Naive thymus-derived CD8-positive, alpha-beta T cell (primary cell): ENCODE results near the gene IRF7. TPM values are rescaled to one million over a fixed set of nuclear protein-coding genes. Genes with fewer than 3 reads are reported as not detected.

ENCODE experiments used
- ATAC-seq, 2 donors: fragments of 150-1000 bp; cut with Tn5 transposase in 1 of 2; sonication (Bioruptor Pico), chemical (Tn5 transposase) in 1 of 2; 1 replicate in 1 of 2; 2 replicates in 1 of 2; pipeline ENCODE4 v1.10.0; 2021; ENCODE audit warnings: mild to moderate bottlenecking in 2 of 2, moderate library complexity in 2 of 2
- POLR2A ChIA-PET: fragments of 350-600 bp; sonication (Branson Sonifier 250); formaldehyde crosslinking; loops from one replicate; lab custom pipeline; 2021; ENCODE audit warnings: antibody characterized with exemption; lab: Charles Lee
- DNase-seq, 10 donors: peaks; one replicate each; pipeline versions ENCODE4 v3.0.0 to v3.0.0-alpha.2; 2020 to 2022
- H3K27ac Mint-ChIP-seq, 10 donors: one replicate each; pipeline ENCODE4 v1.8.0; 2020 to 2022; ENCODE audit warnings: mild to moderate bottlenecking in 10 of 10, mixed read lengths in 10 of 10, moderate library complexity in 4 of 10, inconsistent platforms in 1 of 10
- H3K27me3 Mint-ChIP-seq, 5 donors: one replicate each; pipeline ENCODE4 v1.8.0; 2021 to 2022; ENCODE audit warnings: mixed read lengths in 5 of 5
- H3K36me3 Mint-ChIP-seq, 3 donors: one replicate each; pipeline ENCODE4 v1.8.0; 2020 to 2022; ENCODE audit warnings: mixed read lengths in 3 of 3, mild to moderate bottlenecking in 2 of 3, inconsistent platforms in 1 of 3
- H3K4me1 Mint-ChIP-seq, 4 donors: one replicate each; pipeline ENCODE4 v1.8.0; 2021 to 2022; ENCODE audit warnings: mixed read lengths in 4 of 4
- H3K4me3 Mint-ChIP-seq, 10 donors: one replicate each; pipeline ENCODE4 v1.8.0; 2020 to 2022; ENCODE audit warnings: mild to moderate bottlenecking in 10 of 10, mixed read lengths in 10 of 10, moderate library complexity in 6 of 10, inconsistent platforms in 1 of 10
- H3K9me3 Mint-ChIP-seq, 9 donors: one replicate each; pipeline ENCODE4 v1.8.0; 2020 to 2022; ENCODE audit warnings: mixed read lengths in 9 of 9, mild to moderate bottlenecking in 3 of 9, inconsistent platforms in 1 of 9, moderate library complexity in 1 of 9
- polyA plus RNA-seq, 3 donors: library from polyadenylated mRNA; unstranded; fragments of 300-500 nt; fragmentation: Illumina TruSeq; gene quantifications; one replicate each; pipeline ENCODE4 v1.2.3, GENCODE V29; 2021
- total RNA-seq, 8 experiments: library from RNA in 2 of 8; stranded (reverse) in 2 of 8; gene quantifications; one replicate each; pipeline ENCODE4 v1.2.3 and lab custom pipeline; 2021 to 2026

The IRF7 gene
- total and polyA plus RNA-seq, 5 experiments from 2014 or later, result 19.8 to 55.2 (median 38.6) TPM

DNA sequence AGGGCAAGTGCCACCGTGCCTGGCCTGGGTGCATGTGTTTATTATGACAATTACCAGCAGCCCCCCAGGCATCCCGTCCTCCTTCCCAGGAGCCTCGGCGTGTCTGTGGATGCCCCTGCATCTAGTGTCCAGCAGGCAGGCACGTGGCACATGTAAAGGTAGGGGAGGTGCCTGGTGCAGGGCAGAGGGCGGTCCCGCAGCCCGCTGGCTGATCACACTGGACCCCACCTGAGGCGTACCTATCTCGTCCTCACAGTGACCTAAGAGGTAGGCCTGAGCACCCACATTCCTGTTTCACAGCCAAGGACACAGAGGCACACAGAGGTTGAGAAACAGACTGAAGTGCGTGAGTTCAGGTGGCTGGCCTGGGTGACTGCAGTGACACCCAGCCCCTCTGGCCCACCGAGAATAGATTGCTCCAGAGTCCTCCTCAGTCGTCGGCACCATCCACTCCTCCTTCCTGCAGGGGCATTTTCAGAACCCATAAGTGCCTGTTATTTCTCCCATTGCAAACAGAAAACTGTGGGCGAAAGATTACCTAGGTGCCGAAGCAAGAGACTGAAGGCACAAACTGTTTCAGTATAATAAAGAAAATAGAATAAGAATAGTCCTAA lies 42.5 kb downstream of the IRF7 start:
- no peaks in the 10 kb centered on the region for H3K9me3 Mint-ChIP-seq
- peaks cover 0 to 2% (median 0%) of the 10 kb centered on the region in 5 donors for H3K27me3 Mint-ChIP-seq
- POLR2A ChIA-PET, result interaction anchor here (1.0 to 1.2 kb wide), 2 partner anchors 8 to 13 kb away, joined by 3 read pairs; partner anchors contain the start of gene LMNTD2
- H3K4me3 Mint-ChIP-seq, result no peak overlapping the region
- H3K4me1 Mint-ChIP-seq, result peaks cover 13 to 33% (median 29%) of the 10 kb centered on the region in 4 donors
- H3K27ac Mint-ChIP-seq, result no peak overlapping the region
- ATAC-seq (no peak), DNase-seq (no peak)
- no peaks in the 10 kb centered on the region for H3K36me3 Mint-ChIP-seq

DNA sequence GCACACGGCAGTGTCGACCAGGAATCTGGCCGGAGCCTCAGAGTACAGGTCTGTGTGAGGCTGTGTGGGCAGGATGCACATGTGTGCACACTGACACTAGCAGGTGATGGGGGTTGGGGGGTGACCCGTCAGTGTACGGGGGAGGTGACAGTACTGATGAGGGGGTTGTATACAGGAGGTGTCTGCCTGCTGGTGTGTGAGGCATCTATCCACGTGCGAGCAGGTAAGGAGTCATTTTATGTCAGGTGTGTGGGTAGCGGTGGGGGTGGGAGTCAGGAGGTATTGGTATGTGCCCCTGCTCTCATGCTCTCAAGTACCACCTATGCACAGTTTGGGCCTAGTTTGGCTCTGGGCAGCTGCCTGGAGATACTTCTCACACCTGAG lies 44.0 kb downstream of the IRF7 start:
- Mint-ChIP-seq H3K9me3 (no peaks in the 10 kb centered on the region), H3K4me3 (peak overlapping the region in 1 of 10 donors; percentile 26), H3K27ac (no peak overlapping the region), H3K27me3 (peaks cover 0 to 2% (median 0%) of the 10 kb centered on the region in 5 donors), H3K36me3 (no peaks in the 10 kb centered on the region), H3K4me1 (peaks cover 12 to 26% (median 19%) of the 10 kb centered on the region in 4 donors)
- DNase-seq (no peak), ATAC-seq (no peak)
- POLR2A ChIA-PET, result no interaction called here

DNA sequence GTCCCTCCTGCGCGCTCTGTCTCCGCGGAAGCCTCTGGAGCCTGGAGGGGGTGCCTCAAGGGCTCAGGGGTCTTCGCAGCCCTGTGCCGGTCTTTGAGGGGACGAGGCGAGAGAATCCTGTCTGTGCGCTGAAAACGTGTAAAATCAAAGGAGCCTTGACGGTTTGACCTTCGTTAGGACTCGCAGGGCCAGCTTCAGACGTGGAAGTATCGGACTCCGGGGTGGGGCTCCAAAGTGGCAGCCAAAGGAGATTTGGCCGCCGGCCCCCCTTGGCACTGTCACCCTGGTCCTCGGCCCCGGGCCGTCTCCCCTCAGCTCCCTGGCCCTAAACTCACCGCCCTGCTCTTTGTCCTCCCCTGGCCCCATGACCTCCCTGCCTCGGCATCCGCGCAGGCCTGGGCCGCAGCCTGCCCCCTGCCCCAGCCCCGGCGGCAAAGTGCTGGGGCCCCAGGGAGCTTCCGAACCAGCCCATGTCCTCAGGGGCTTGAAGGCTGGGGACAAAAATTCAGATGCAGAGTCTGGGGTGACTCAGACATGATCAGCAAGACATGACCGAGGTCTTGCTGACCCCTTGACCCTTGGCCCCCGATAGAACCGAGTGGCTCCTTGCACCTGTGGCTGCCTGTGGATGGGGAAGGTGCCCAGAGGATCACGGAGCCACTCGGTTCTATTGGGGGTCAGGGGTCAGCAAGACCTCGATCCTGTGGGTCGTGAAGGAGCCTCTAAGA lies 46.4 kb downstream of the IRF7 start:
- peak overlapping the region in 7 of 10 donors; percentile 15 to 83 (median 63) for H3K27ac Mint-ChIP-seq
- H3K36me3 Mint-ChIP-seq, result no peaks in the 10 kb centered on the region
- POLR2A ChIA-PET, result interaction anchor here (0.7 to 3.4 kb wide), 12 partner anchors 8 to 301 kb away, joined by 3 to 44 read pairs (median 6); partner anchors contain the start of genes DEAF1, HRAS, IRF7 and LMNTD2
- H3K4me1 Mint-ChIP-seq, result peaks cover 3 to 14% (median 7%) of the 10 kb centered on the region in 4 donors
- no peaks in the 10 kb centered on the region for H3K27me3 Mint-ChIP-seq
- no peaks in the 10 kb centered on the region for H3K9me3 Mint-ChIP-seq
- ATAC-seq, result no peak
- peak in 1 of 10 donors; percentile 35 for DNase-seq
- H3K4me3 Mint-ChIP-seq, result peak overlapping the region; percentile 61 to 88 (median 80)

DNA sequence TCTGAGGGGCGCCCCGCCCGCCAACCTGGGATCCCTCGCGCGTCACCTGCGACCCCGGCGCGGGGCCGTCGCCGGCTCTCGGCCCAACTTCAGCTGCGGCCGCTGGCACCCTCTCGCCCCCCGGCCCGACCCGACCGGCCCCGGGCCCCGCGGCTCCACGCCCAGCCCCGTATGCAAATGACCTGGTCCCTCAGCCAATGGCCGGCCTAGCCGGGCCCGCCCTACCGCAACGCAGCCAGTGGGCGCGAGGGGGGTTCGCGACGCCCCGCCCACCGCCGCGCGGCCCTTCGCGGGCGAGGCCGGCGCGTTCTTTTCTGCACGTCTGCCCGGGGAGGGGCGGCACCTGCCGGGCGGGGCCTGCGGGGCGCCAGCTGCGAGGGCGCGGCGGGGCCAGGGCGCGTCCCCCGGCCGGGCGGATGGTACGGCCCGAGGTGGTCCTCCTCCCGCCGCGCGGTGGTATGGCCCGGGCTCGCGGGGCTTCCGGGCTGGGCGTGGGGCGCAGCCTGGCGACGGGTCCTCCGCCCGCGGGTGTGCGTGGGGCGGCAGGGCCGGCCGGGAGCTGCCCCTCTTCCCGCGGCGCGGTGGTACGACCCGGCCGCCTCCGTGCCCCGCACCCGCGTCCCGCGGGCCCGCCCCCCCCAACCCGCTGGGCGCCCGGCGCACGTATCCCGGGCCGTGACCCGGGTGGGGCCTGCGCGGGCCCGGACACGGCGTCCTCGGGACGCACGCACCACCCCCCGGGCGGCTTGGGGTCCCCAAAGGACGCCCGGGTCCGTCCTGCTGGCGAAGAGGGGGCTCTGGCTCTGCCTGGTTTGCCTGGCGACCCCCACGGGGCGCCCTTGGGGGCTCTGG lies 47.2 kb downstream of the IRF7 start:
- DNase-seq, result peak; percentile 88 to 95 (median 93)
- peak overlapping the region in 6 of 10 donors; percentile 15 to 83 (median 70) for H3K27ac Mint-ChIP-seq
- H3K27me3 Mint-ChIP-seq, result no peaks in the 10 kb centered on the region
- H3K4me3 Mint-ChIP-seq, result peak overlapping the region; percentile 61 to 88 (median 80)
- ATAC-seq, result peak; percentile 92 to 93
- peaks cover 0 to 2% (median 0%) of the 10 kb centered on the region in 3 donors for H3K36me3 Mint-ChIP-seq
- no peaks in the 10 kb centered on the region for H3K9me3 Mint-ChIP-seq
- peaks cover 0 to 10% (median 3%) of the 10 kb centered on the region in 4 donors for H3K4me1 Mint-ChIP-seq
- POLR2A ChIA-PET, result interaction anchor here (0.6 to 3.4 kb wide), 14 partner anchors 8 to 351 kb away, joined by 3 to 44 read pairs (median 6); partner anchors contain the start of genes DEAF1, HRAS, IRF7 and LMNTD2

DNA sequence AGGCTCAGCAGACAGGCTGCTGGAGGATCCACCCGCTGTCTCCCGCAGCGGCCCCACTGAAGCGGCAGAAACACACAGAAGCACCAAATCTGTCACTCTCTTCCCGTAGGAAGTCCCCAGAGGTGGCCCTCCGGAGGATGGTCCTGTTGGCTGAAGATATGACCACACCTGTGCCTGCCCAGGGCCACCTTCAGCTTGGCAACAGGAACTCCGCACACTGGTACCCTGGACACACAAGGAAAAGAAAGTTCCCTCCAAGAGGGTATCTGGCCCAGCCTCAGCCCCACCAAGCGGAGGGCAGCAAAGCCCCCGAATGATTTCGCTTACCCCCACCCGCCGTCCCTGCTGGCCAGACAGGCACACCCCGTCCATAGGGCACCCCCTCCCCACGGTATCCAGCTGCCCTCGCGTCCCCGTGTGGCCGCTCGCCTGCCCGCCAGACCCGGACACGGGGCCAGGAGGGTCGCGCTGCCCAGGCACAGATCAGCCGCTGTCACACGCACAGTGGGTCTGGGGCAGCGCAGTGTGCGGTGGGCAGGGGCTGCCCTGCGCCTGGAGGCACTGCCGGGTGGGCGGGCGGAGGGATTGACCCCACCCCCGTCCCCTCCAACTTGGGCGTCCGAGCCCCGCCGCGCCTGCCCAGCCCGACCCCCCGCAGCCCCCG lies 48.0 kb downstream of the IRF7 start:
- ATAC-seq, result peak in 1 of 2 donors; percentile 0
- peaks cover 0 to 10% (median 3%) of the 10 kb centered on the region in 4 donors for H3K4me1 Mint-ChIP-seq
- peaks cover 0 to 3% (median 0%) of the 10 kb centered on the region in 3 donors for H3K36me3 Mint-ChIP-seq
- peak overlapping the region; percentile 55 to 88 (median 71) for H3K4me3 Mint-ChIP-seq
- no peaks in the 10 kb centered on the region for H3K9me3 Mint-ChIP-seq
- DNase-seq, result no peak
- POLR2A ChIA-PET, result interaction anchor here (0.6 to 3.4 kb wide), 11 partner anchors 8 to 352 kb away, joined by 3 to 44 read pairs (median 8); partner anchors contain the start of genes DEAF1, HRAS, IRF7 and LMNTD2
- no peaks in the 10 kb centered on the region for H3K27me3 Mint-ChIP-seq
- peak overlapping the region; percentile 51 to 90 (median 82) for H3K27ac Mint-ChIP-seq

DNA sequence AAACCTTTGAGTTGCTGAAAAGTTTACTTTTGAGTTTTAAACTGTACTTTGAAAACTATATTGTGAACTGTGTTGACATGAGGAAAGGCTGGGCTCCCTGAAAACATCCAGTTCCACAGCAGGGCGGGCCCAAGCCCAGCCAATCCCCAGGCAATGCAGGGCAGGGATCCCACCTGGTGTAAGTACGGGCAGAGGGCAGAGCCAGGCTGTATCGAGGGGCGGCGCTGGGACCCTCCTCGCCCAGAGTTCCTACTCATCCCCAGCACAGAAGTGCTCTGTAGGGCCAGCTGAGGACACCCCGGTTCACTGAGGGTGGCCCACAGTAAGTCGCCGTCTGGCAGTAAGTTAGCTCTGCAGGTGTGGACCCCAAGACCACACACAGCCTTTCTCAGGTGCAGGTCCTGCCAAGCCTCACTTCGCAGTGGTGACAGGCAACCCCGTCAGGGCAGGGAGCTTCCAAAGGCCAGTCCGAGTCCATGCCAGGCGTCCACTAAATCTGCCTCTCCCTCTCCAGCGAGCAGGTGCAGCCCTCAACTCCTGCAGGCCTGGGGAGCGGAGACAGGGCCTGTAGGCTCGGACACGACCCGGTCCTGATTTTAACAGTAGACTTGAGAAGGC lies 48.6 kb downstream of the IRF7 start:
- Mint-ChIP-seq H3K4me1 (peaks cover 0 to 10% (median 3%) of the 10 kb centered on the region in 4 donors), H3K27ac (peak overlapping the region; percentile 51 to 90 (median 78)), H3K27me3 (no peaks in the 10 kb centered on the region), H3K9me3 (no peaks in the 10 kb centered on the region), H3K36me3 (peaks cover 0 to 3% (median 0%) of the 10 kb centered on the region in 3 donors), H3K4me3 (peak overlapping the region; percentile 55 to 88 (median 71))
- ATAC-seq (no peak), DNase-seq (no peak)
- POLR2A ChIA-PET, result interaction anchor here (0.6 to 3.4 kb wide), 7 partner anchors 9 to 39 kb away, joined by 3 to 44 read pairs (median 8); partner anchors contain the start of genes LMNTD2 and PHRF1

DNA sequence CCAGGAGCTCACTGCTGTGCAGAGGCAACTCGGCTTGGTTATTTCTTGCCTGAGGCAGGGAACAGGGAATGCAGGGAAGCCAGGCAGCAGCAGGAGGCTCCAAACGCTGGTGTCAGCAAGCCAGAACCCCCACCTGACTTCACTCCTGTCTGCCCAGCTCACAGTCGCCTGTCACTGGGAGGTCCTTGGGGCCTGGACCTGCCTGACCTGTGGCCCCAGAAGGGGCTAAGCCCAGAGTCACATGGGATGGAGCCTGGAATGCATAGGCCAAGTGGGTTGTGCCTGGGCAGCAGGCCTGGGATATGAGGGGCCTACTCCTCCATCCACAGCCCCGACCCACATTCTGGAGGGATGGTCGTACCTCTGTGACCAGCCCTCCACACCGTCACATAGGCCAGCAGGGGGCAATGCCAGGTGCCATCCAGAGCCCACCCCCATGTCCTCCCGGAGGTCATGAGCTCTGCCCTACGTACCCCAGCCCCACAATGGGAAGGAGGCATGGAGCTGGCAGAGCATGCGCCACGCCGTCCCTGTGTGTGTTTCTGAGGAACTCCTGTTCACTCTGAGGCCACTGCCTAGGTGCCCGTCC lies 49.7 kb downstream of the IRF7 start:
- Mint-ChIP-seq H3K27ac (no peak overlapping the region), H3K4me3 (peak overlapping the region in 1 of 10 donors; percentile 7)

DNA sequence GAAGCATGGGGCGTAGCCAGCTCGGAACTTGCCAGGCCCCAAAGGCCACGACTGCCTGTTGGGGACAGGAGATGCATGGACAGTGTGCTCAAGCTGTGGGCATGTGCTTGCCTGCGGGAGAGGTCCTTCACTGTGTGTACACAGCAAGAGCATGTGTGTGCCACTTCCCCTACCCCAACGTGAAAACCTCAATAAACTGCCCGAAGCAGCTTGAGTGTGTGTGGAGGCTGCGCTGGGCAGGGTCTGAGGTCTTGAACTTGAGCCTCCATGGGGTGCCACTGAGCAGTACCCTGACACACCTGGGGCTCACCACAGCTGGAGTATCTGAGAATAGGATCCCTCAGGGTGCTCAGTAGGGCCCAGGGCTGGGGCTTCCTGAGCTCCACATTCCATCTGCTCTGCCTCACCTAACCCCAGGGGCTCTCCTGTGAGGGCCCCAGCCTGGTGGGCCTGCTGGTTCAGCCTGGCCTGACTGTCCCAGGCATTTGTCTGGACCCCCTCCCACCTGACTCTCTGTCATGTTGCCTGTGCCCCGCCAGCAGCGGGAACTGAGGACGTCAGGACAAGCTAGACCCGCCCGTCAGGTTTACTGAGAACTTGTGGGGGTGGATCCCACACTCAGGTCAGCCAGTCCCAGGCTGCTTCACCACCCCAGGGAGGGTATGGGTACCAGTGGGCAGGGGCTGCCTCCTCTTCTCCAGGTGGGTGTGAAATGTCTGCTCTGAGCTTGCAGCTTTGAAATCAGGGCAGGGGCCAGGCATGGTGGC lies 51.8 kb downstream of the IRF7 start:
- POLR2A ChIA-PET, result interaction anchor here (0.7 to 2.2 kb wide), 5 partner anchors 7 to 279 kb away, joined by 3 to 8 read pairs (median 3); partner anchors contain the start of genes TMEM80 and TSPAN4
- Mint-ChIP-seq H3K9me3 (no peaks in the 10 kb centered on the region), H3K27ac (peak overlapping the region in 1 of 10 donors; percentile 36), H3K4me1 (peaks cover 7 to 23% (median 18%) of the 10 kb centered on the region in 4 donors), H3K4me3 (peak overlapping the region in 2 of 10 donors; percentile 9 to 38), H3K36me3 (peaks cover 0 to 3% (median 0%) of the 10 kb centered on the region in 3 donors), H3K27me3 (no peaks in the 10 kb centered on the region)
- ATAC-seq (no peak), DNase-seq (no peak)

More for the DNA sequence above, 49.7 kb downstream of the IRF7 start:
- ATAC-seq (no peak), DNase-seq (no peak)
- Mint-ChIP-seq H3K9me3 (no peaks in the 10 kb centered on the region), H3K36me3 (peaks cover 0 to 3% (median 0%) of the 10 kb centered on the region in 3 donors), H3K27me3 (no peaks in the 10 kb centered on the region), H3K4me1 (peaks cover 3 to 16% (median 10%) of the 10 kb centered on the region in 4 donors)
- POLR2A ChIA-PET, result interaction anchor here (1.2 to 3.4 kb wide), 5 partner anchors 9 to 27 kb away, joined by 3 to 44 read pairs (median 8); partner anchors contain the start of genes LMNTD2 and PHRF1

DNA sequence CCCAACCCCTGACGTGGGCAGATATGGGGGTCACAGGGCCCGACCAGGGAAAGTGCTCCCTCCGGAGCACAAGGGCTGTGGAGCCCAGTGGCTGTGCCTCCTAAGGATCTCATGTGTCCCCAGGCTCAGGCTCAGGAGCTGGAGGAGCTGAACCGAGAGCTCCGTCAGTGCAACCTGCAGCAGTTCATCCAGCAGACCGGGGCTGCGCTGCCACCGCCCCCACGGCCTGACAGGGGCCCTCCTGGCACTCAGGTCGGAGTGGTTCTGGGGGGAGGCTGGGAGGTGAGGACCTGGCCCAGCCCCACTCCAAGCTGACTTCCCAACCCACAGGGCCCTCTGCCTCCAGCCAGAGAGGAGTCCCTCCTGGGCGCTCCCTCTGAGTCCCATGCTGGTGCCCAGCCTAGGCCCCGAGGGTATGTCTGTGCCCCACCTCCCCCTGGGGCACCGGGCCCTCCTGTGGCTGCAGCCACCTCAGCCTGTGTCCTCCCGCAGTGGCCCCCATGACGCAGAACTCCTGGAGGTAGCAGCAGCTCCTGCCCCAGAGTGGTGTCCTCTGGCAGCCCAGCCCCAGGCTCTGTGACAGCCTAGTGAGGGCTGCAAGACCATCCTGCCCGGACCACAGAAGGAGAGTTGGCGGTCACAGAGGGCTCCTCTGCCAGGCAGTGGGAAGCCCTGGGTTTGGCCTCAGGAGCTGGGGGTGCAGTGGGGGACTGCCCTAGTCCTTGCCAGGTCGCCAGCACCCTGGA lies 52.5 kb downstream of the IRF7 start:
- peak overlapping the region in 1 of 10 donors; percentile 36 for H3K27ac Mint-ChIP-seq
- no peaks in the 10 kb centered on the region for H3K9me3 Mint-ChIP-seq
- POLR2A ChIA-PET, result interaction anchor here (0.7 to 1.8 kb wide), 5 partner anchors 16 to 280 kb away, joined by 3 to 8 read pairs (median 3); partner anchors contain the start of genes HRAS, TMEM80 and TSPAN4
- DNase-seq (no peak), ATAC-seq (no peak)
- H3K27me3 Mint-ChIP-seq, result no peaks in the 10 kb centered on the region
- H3K36me3 Mint-ChIP-seq, result peaks cover 0 to 3% (median 0%) of the 10 kb centered on the region in 3 donors
- peak overlapping the region in 1 of 10 donors; percentile 18 for H3K4me3 Mint-ChIP-seq
- H3K4me1 Mint-ChIP-seq, result peaks cover 7 to 22% (median 19%) of the 10 kb centered on the region in 4 donors
